ENCODE measurements around the gene DUOX1.

DUOX1 gene

DNA sequence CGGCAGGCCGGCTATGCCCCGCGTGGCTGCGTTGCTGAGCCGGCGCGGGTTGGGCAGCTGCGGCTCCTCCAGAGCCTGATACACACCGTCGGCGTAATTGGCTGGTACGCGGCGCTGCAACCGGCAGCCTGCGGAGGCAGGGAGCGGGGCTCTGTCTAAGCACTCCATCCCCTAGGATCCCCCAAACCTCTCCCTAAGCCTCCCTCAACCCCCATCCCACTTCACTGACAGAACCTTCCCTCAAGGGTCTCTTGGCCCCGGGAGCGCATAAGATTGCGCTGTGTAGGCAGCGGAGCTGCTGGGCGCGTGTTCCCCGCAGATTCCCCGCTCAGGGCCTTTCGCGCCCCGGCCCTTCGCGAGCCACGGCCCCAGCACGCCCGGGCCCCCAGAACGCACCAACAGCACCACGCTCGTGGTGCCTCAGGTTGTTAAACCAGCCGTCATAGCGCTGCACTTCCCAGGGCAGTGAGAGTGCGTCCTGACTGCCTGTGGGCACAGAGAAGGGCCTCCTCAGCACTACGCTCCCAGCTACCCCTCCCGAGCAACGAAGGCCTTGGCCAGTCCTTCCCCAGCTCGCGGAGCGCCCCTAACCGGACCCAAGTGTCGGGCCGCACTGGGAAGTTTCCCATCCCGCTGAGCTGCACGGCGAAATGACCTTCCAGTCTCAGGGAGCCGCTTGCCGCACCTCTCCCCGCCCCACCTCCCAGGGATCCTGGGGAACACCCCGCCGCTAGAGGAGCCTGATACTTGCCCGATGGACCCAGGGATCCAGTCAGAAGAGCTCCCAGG, 17.0 kb upstream of the DUOX1 start:
- Mint-ChIP-seq H3K27me3 (peaks cover 43% of the 10 kb centered on the region), H3K9me3 (no peaks in the 10 kb centered on the region), H3K27ac (no peak overlapping the region), H3K36me3 (no peaks in the 10 kb centered on the region), H3K4me3 (peak overlapping the region; percentile 68), H3K4me1 (peaks cover 33% of the 10 kb centered on the region)
- DNase-seq (ENCODE audit: low spot score in 2 of 2) (no peak), ATAC-seq (ENCODE audit: low read depth) (peak; percentile 20)

DNA sequence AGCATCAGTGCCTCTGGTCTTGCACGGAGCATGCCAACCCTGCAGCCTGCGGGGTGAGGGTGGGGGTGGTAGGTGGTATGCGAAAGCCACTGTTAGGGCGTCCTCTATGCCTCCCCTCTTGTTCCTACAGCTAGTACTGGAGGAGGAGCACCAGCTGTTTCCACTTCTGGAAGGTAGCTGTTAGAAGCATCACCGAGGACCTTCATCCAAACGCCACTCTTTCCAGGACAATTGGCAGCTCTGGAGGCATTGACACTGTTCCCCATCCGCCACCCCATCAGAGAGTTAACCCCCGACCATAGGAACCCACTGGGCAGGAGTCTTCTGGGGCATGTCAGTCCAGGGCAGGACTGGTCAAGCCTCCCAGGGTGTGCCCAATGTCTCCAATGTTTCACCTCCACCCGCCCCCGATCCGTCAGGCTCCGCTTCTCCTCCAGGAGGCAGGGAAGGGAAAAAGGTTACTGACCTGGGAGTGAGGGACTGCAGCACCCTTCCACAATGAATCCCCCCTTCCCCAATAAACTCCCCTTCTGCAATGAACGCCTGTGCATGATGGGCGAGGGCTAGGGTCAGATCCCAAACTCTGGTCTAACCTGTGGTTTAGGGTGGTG, 16.3 kb upstream of the DUOX1 start:
- H3K4me1 Mint-ChIP-seq = peaks cover 39% of the 10 kb centered on the region
- no peaks in the 10 kb centered on the region for H3K36me3 Mint-ChIP-seq
- peak overlapping the region; percentile 37 for H3K4me3 Mint-ChIP-seq
- no peak overlapping the region for H3K27ac Mint-ChIP-seq
- H3K27me3 Mint-ChIP-seq = peaks cover 48% of the 10 kb centered on the region
- DNase-seq (ENCODE audit: low spot score in 2 of 2) (no peak), ATAC-seq (ENCODE audit: low read depth) (no peak)
- H3K9me3 Mint-ChIP-seq = no peaks in the 10 kb centered on the region

DNA sequence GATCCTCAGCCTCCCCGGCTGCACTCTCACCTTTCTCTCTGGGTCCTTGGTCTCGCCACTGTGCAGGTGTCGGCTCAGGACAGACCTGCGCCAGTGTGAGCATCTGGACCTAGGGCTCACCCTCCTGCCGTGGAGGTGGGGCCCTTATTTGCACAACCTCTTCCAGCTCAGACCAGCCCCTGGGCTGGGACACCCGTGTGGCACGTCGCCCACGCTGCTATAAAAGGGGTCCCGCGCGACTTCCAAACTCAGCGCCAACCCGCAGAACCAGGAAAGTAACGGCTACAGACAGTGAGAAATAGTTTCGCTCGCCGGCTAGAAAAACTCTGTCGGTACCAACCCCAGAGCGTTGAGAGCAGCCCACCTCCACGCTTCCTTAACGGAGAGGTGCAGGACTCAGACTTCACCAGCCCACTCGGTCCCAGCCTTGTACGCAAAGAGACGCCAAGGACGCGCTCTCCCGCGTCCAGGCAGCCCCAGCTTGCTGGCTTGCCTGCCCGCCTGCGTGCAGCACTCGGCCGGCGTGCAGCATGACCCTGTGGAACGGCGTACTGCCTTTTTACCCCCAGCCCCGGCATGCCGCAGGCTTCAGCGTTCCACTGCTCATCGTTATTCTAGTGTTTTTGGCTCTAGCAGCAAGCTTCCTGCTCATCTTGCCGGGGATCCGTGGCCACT, 15.6 kb upstream of the DUOX1 start, which contains the start of the genes DUOX2 and DUOXA2:
Gene DUOX2, minus strand, starts transcription at position 97 of the 675 bp plus-strand sequence. CDS start 761 bp downstream, outside the sequence.
Gene DUOXA2, plus strand, starts transcription at position 251 of the 675 bp plus-strand sequence. Its CDS starts 280 bp downstream, at position 531.
- H3K4me3 Mint-ChIP-seq = peak within 1 kb of the TSS; percentile 60
- H3K9me3 Mint-ChIP-seq = no peaks in the 10 kb centered on the region
- DNase-seq (ENCODE audit: low spot score in 2 of 2) (no peak), ATAC-seq (ENCODE audit: low read depth) (no peak)
- peaks cover 48% of the 10 kb centered on the region for H3K27me3 Mint-ChIP-seq
- H3K36me3 Mint-ChIP-seq = no peaks in the 10 kb centered on the region
- no peak within 1 kb of the TSS for H3K27ac Mint-ChIP-seq
- peaks cover 39% of the 10 kb centered on the region for H3K4me1 Mint-ChIP-seq

DNA sequence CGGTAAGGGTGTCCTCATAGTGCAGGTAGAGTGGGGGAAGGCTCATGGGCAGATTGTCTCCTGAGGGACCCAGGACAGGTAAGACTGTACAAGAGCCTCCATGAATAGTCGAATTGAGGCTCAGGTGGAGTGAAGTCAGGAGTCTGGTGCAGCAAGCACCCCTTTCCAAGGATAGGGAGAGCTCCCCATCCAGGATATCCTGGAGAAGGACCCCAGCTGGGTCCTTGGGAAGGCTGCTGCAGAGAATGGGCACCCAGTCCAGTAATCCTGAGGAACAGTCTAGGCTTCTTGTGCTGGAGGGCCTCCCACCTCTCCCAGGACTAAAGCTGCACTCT, 15.1 kb upstream of the DUOX1 start:
- peak overlapping the region; percentile 60 for H3K4me3 Mint-ChIP-seq
- no peak overlapping the region for H3K27ac Mint-ChIP-seq
- peaks cover 51% of the 10 kb centered on the region for H3K27me3 Mint-ChIP-seq
- peaks cover 39% of the 10 kb centered on the region for H3K4me1 Mint-ChIP-seq
- ATAC-seq (ENCODE audit: low read depth) (no peak), DNase-seq (ENCODE audit: low spot score in 2 of 2) (no peak)
- no peaks in the 10 kb centered on the region for H3K36me3 Mint-ChIP-seq
- H3K9me3 Mint-ChIP-seq = no peaks in the 10 kb centered on the region

DNA sequence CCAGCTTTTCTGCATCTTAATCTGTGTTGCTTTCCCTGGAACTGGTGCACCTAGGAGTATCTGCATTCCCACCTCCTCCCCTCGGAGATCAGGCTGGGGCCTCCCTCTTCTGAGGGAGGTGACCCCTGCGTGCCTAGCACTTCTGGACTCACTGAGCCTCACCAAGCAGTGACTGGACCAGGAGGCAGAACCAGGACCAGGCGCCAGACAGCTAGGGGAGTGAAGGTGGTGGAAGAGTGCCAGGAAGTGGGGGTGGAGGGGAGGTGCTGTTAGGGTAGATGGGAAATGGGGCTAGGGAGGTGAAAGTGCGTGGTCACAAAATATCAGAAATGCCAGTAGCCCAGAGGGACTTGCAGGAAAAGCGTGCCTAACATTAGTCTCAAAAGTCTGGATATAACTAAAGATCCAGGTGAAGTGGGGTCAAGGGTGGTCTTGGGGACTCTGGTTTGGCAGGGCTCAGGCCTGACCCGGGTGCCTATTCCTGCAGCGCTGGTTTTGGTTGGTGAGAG, 14.4 kb upstream of the DUOX1 start:
- Mint-ChIP-seq H3K27ac (no peak overlapping the region), H3K4me1 (peaks cover 39% of the 10 kb centered on the region), H3K9me3 (no peaks in the 10 kb centered on the region), H3K27me3 (peaks cover 48% of the 10 kb centered on the region), H3K4me3 (no peak overlapping the region), H3K36me3 (no peaks in the 10 kb centered on the region)
- DNase-seq (ENCODE audit: low spot score in 2 of 2) (no peak), ATAC-seq (ENCODE audit: low read depth) (no peak)

GRCh38 chr15:45116006-45116481, 13.8 kb upstream of the DUOX1 start:
- H3K4me1 Mint-ChIP-seq = peaks cover 39% of the 10 kb centered on the region
- no peak for ATAC-seq (ENCODE audit: low read depth)
- peak overlapping the region; percentile 50 for H3K4me3 Mint-ChIP-seq

DNA sequence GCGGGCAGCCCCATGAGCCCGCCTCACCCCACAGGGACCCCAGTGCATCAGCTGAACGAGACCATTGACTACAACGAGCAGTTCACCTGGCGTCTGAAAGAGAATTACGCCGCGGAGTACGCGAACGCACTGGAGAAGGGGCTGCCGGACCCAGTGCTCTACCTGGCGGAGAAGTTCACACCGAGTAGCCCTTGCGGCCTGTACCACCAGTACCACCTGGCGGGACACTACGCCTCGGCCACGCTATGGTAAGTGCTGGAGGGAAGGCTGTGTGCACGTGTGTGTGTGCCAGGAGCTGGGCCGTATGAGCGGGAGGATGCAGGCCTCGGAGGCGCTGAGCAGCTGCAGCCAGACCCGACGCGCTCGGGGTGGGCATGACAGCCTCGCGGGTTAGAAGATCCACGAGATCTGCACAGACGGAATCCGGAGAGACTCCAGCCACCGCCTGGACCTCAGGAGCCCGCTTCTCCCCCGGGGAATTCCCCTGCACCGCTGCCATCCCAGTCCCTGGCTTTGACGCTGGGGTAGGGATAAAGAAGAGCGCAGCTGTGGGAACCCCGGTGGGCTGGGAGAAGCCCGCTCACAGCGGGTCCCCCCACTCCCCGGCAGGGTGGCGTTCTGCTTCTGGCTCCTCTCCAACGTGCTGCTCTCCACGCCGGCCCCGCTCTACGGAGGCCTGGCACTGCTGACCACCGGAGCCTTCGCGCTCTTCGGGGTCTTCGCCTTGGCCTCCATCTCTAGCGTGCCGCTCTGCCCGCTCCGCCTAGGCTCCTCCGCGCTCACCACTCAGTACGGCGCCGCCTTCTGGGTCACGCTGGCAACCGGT, 13.1 kb upstream of the DUOX1 start:
- Mint-ChIP-seq H3K4me1 (peaks cover 39% of the 10 kb centered on the region), H3K9me3 (no peaks in the 10 kb centered on the region), H3K27ac (no peak overlapping the region), H3K27me3 (peaks cover 49% of the 10 kb centered on the region), H3K36me3 (no peaks in the 10 kb centered on the region), H3K4me3 (peak overlapping the region; percentile 56)
- DNase-seq (ENCODE audit: low spot score in 2 of 2) (no peak), ATAC-seq (ENCODE audit: low read depth) (no peak)

More at GRCh38 chr15:45116006-45116481, 13.8 kb upstream of the DUOX1 start:
- Mint-ChIP-seq H3K9me3 (no peaks in the 10 kb centered on the region), H3K27ac (no peak overlapping the region), H3K27me3 (peaks cover 48% of the 10 kb centered on the region), H3K36me3 (no peaks in the 10 kb centered on the region)
- no peak for DNase-seq (ENCODE audit: low spot score in 2 of 2)

DNA sequence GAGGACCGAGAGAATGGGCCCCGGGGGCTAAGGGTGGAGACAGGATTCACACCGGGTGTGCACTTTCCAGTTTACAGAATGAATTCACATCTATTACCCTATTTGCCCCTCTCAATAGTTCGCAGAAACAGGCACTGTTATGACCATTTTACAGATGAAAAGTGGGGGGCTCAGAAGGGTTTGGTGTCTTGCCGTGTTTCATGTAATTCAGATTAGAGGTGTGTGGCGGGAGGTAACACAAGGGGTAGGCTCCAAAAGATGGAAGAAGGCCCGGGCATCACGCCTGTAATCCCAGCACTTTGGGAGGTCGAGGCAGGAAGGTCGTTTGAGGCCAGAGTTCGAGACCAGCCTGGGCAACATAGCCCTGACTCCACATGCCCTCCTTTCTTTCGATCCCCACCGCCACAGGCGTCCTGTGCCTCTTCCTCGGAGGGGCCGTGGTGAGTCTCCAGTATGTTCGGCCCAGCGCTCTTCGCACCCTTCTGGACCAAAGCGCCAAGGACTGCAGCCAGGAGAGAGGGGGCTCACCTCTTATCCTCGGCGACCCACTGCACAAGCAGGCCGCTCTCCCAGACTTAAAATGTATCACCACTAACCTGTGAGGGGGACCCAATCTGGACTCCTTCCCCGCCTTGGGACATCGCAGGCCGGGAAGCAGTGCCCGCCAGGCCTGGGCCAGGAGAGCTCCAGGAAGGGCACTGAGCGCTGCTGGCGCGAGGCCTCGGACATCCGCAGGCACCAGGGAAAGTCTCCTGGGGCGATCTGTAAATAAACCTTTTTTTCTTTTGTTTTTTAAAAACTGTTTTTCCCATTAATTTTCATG, 12.3 kb upstream of the DUOX1 start:
- peak overlapping the region; percentile 84 for H3K4me3 Mint-ChIP-seq
- ATAC-seq (ENCODE audit: low read depth) = peak; percentile 13
- no peak for DNase-seq (ENCODE audit: low spot score in 2 of 2)
- no peaks in the 10 kb centered on the region for H3K9me3 Mint-ChIP-seq
- H3K36me3 Mint-ChIP-seq = no peaks in the 10 kb centered on the region
- H3K27me3 Mint-ChIP-seq = peaks cover 45% of the 10 kb centered on the region
- H3K27ac Mint-ChIP-seq = no peak overlapping the region
- H3K4me1 Mint-ChIP-seq = peaks cover 31% of the 10 kb centered on the region

DNA sequence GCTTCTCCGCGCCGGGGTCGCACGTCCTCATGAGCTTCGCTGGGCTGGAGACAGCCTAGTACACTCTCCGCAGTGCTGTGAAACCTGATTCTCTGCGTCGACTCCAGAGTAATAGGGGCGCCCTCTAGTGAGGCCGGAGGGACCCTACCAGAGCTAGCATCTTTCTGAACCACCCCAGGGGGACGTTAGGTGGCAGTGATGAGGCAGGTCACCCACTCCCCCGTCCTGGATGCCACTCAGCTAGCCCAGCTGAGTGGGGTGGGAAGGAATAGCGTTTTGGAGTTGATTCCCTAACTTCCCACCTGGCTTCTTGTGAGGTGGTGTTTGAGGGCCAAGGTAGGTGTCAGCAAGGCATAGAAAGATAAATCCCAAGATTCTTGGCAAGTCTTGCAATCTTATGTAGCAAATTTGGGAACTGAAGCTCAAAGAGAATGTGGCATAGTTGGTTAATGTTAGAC, 11.6 kb upstream of the DUOX1 start:
- Mint-ChIP-seq H3K9me3 (no peaks in the 10 kb centered on the region), H3K27ac (no peak overlapping the region), H3K27me3 (peaks cover 45% of the 10 kb centered on the region), H3K4me1 (peaks cover 28% of the 10 kb centered on the region), H3K4me3 (peak overlapping the region; percentile 84), H3K36me3 (no peaks in the 10 kb centered on the region)
- ATAC-seq (ENCODE audit: low read depth) (peak; percentile 95), DNase-seq (ENCODE audit: low spot score in 2 of 2) (peak; percentile 88 to 89)

DNA sequence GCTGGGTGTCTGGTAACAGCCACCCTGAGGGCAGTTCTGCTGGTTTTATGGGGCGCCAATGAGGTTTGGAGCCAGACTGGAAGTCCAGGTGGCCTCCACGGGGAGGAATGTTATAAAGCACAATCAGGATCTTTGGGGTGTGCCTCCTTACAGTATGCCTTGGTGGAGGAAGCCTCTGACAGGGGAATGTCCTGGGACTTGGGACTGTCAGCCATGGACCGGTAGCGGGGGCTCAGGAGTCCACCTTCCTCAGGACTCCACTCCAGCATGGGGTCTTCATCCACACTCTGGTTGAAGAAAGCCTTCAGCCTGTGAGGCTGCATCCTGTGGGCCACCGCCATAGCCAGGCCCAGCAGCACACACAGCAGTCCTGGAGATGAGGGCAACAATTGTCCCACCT, 10.8 kb upstream of the DUOX1 start:
- no peak for ATAC-seq (ENCODE audit: low read depth)
- H3K9me3 Mint-ChIP-seq = no peaks in the 10 kb centered on the region
- H3K4me3 Mint-ChIP-seq = no peak overlapping the region
- H3K36me3 Mint-ChIP-seq = no peaks in the 10 kb centered on the region
- peaks cover 21% of the 10 kb centered on the region for H3K4me1 Mint-ChIP-seq
- peaks cover 41% of the 10 kb centered on the region for H3K27me3 Mint-ChIP-seq
- DNase-seq (ENCODE audit: low spot score in 2 of 2) = no peak
- no peak overlapping the region for H3K27ac Mint-ChIP-seq

DNA sequence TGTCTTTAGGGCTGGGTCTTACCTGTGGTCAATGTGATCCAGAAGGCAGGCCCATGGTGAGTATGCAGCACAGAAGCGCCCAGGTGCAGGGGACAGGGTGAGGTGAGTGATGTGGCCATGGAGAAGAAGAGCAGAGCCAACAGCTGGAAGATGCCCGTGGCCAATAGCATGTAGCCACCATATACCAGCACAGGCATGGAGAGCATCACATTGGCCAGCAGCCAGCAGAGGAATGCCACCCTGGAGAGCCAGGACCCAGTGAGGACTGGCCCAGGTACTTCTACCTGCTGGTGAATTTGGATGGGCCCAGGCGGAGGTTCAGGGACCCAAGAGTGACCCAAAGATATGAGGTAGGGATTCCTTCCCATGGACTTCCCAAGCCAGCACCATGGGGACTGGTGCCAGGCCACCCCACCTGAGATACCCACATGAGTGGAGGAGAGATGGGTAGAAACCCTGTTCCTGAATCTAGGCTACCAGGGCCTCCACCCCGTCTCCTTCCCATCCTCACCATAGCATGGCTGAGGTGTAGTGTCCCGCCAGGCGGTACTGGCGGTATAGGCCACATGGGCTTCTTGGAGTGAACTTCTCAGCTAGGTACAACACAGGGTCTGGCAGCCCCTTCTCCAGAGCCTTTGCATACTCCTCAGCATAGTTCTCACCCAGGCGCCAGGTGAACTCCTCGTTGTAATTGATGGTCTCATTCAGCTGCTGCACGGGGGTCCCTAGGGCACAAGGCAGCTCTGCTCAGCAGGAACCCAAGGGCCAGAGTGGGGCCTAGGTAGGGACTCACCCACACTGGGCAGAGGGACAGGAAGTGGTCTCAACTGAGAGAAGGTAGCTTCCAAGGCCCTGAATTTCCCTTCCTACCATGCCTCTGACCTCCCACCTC, 9.5 kb upstream of the DUOX1 start:
- no peak overlapping the region for H3K27ac Mint-ChIP-seq
- no peak for ATAC-seq (ENCODE audit: low read depth)
- no peaks in the 10 kb centered on the region for H3K36me3 Mint-ChIP-seq

GRCh38 chr15:45121020-45121419, 8.8 kb upstream of the DUOX1 start:
- H3K4me3 Mint-ChIP-seq = no peak overlapping the region
- H3K27ac Mint-ChIP-seq = no peak overlapping the region
- H3K27me3 Mint-ChIP-seq = peaks cover 36% of the 10 kb centered on the region
- DNase-seq (ENCODE audit: low spot score in 2 of 2) = no peak
- no peaks in the 10 kb centered on the region for H3K36me3 Mint-ChIP-seq
- ATAC-seq (ENCODE audit: low read depth) = no peak
- no peaks in the 10 kb centered on the region for H3K9me3 Mint-ChIP-seq
- H3K4me1 Mint-ChIP-seq = peaks cover 17% of the 10 kb centered on the region

More for the DNA sequence above, 9.5 kb upstream of the DUOX1 start:
- Mint-ChIP-seq H3K4me3 (no peak overlapping the region), H3K4me1 (peaks cover 17% of the 10 kb centered on the region), H3K27me3 (peaks cover 39% of the 10 kb centered on the region), H3K9me3 (no peaks in the 10 kb centered on the region)
- no peak for DNase-seq (ENCODE audit: low spot score in 2 of 2)
